HG03469 (cell line): ENCODE data around the gene TEX54.
A peak's percentile ranks its signal among the peaks of the same experiment; 100 is the strongest.
"Not testable (repeated sequence)": the region's sequence is repeated elsewhere in the genome, so short reads cannot be mapped to it uniquely, and the experiment has no call there.

Experiments
- ATAC-seq: cut with Tn5 transposase; IDR thresholded peaks from one replicate; pipeline ENCODE4 v1.9.1; 2021; ENCODE audit warnings: mild to moderate bottlenecking, moderate library complexity, moderate number of reproducible peaks; ENCODE audit not compliant: unreplicated experiment

TEX54 gene

GRCh38 chr11:62832336-62833234 lies at the start of gene TEX54:
Gene TEX54, minus strand, starts transcription at chr11:62832841.
- ATAC-seq: no peak

- ATAC-seq: no peak
Observed at GRCh38 chr11:62882431-62882749, 49.7 kb upstream of the TEX54 start.

- peak; percentile 6 for ATAC-seq
Observed at GRCh38 chr11:62881579-62882430, 49.2 kb upstream of the TEX54 start.

- ATAC-seq: peak; percentile 38
Observed at GRCh38 chr11:62880803-62881578, 48.4 kb upstream of the TEX54 start, which contains the start of gene SLC3A2. Gene SLC3A2, plus strand, starts transcription at chr11:62880896. Its CDS starts 128 bp downstream, at chr11:62881024.

- ATAC-seq: no peak
Observed at GRCh38 chr11:62880231-62880802, 47.7 kb upstream of the TEX54 start.

GRCh38 chr11:62879235-62879978 lies 46.8 kb upstream of the TEX54 start:
- no peak for ATAC-seq

- ATAC-seq: no peak
Observed at GRCh38 chr11:62876712-62877111, 44.1 kb upstream of the TEX54 start.

- no peak for ATAC-seq
Observed at GRCh38 chr11:62875698-62876478, 43.2 kb upstream of the TEX54 start.

- no peak for ATAC-seq
Observed at GRCh38 chr11:62874851-62875250, 42.2 kb upstream of the TEX54 start.

GRCh38 chr11:62865635-62866034 lies 33.0 kb upstream of the TEX54 start:
- no peak for ATAC-seq

- ATAC-seq: no peak
Observed at GRCh38 chr11:62863687-62864335, 31.2 kb upstream of the TEX54 start.

GRCh38 chr11:62861564-62862192 lies 29.0 kb upstream of the TEX54 start:
- not testable (repeated sequence) for ATAC-seq

GRCh38 chr11:62860835-62861563 lies 28.4 kb upstream of the TEX54 start:
- ATAC-seq: no peak

GRCh38 chr11:62859281-62859703 lies 26.7 kb upstream of the TEX54 start:
- ATAC-seq: not testable (repeated sequence)

- no peak for ATAC-seq
Observed at GRCh38 chr11:62858201-62858600, 25.6 kb upstream of the TEX54 start.

- no peak for ATAC-seq
Observed at GRCh38 chr11:62857541-62857982, 24.9 kb upstream of the TEX54 start.

- ATAC-seq: no peak
Observed at GRCh38 chr11:62856333-62856895, 23.8 kb upstream of the TEX54 start.
